Measurements from ENCODE around the gene NFATC1. TPM values are rescaled to one million over a fixed set of nuclear protein-coding genes. Genes with fewer than 3 reads are reported as not detected.

The NFATC1 gene
- total and polyA plus RNA-seq, 2 experiments from 2014 or later, result 7.5 to 9.8 TPM

- Histone ChIP-seq H3K27me3 (replicated peaks; ENCODE audit: insufficient read depth) (no peaks in the 10 kb centered on the region), H2AFZ (no peak overlapping the region), H3K9ac (no peak overlapping the region), H3K4me1 (ENCODE audit: insufficient read depth) (peaks cover 6% of the 10 kb centered on the region; the same call in 1 of the 2 replicates), H3K27ac (no peak overlapping the region), H3K9me3 (ENCODE audit: low read depth) (no peaks in the 10 kb centered on the region), H3F3A (ENCODE audit: insufficient read depth) (no peaks in the 10 kb centered on the region), H4K20me1 (ENCODE audit: insufficient read depth) (no peaks in the 10 kb centered on the region), H3K4me3 (no peak overlapping the region), H3K9me2 (ENCODE audit: insufficient read depth) (no peaks in the 10 kb centered on the region), H3K36me3 (ENCODE audit: low read depth) (no peaks in the 10 kb centered on the region), H3K4me2 (ENCODE audit: unreplicated experiment) (no peak overlapping the region), H3K79me2 (ENCODE audit: insufficient read depth) (no peaks in the 10 kb centered on the region)
- TF ChIP-seq EZH2phosphoT487 (IDR thresholded peaks at IDR 0.05; ENCODE audit: insufficient read depth, low read depth), result no peak
- TF ChIP-seq EZH2 (IDR thresholded peaks at IDR 0.05; ENCODE audit: insufficient read depth, poor library complexity, severe bottlenecking), result no peak
- in situ Hi-C loops (cut with MboI), result no loop called here
- DNase-seq, result no peak
- 91 to 92% methylated on average over 23 to 31 of the region's 31 CpGs for WGBS, 2 experiments (ENCODE audit: low coverage in 1 of 2, low lambda C conversion rate in 2 of 2, missing lambda C conversion rate in 2 of 2)
Observed at GRCh38 chr18:79460481-79461300, 65.0 kb downstream of the NFATC1 start.

GRCh38 chr18:79461627-79462026 lies 65.9 kb downstream of the NFATC1 start:
- Histone ChIP-seq H3K36me3 (ENCODE audit: low read depth) (no peaks in the 10 kb centered on the region), H4K20me1 (ENCODE audit: insufficient read depth) (no peaks in the 10 kb centered on the region), H3K9me3 (ENCODE audit: low read depth) (no peaks in the 10 kb centered on the region), H3K4me2 (ENCODE audit: unreplicated experiment) (no peak overlapping the region), H3K4me3 (no peak overlapping the region), H3K79me2 (ENCODE audit: insufficient read depth) (no peaks in the 10 kb centered on the region), H3K27me3 (replicated peaks; ENCODE audit: insufficient read depth) (no peaks in the 10 kb centered on the region), H3F3A (ENCODE audit: insufficient read depth) (no peaks in the 10 kb centered on the region), H3K9me2 (ENCODE audit: insufficient read depth) (no peaks in the 10 kb centered on the region), H3K27ac (no peak overlapping the region), H2AFZ (no peak overlapping the region), H3K4me1 (ENCODE audit: insufficient read depth) (peaks cover 6% of the 10 kb centered on the region; the same call in 1 of the 2 replicates), H3K9ac (no peak overlapping the region)
- in situ Hi-C loops (cut with MboI), result no loop called here
- WGBS, 2 experiments (ENCODE audit: low coverage in 1 of 2, low lambda C conversion rate in 2 of 2, missing lambda C conversion rate in 2 of 2), result 91 to 92% methylated on average over 19 to 22 of the region's 22 CpGs
- DNase-seq, result no peak
- no peak for TF ChIP-seq EZH2phosphoT487 (IDR thresholded peaks at IDR 0.05; ENCODE audit: insufficient read depth, low read depth)
- no peak for TF ChIP-seq EZH2 (IDR thresholded peaks at IDR 0.05; ENCODE audit: insufficient read depth, poor library complexity, severe bottlenecking)

- H3K79me2 ChIP-seq (ENCODE audit: insufficient read depth), result no peaks in the 10 kb centered on the region
- no peak overlapping the region for H3K4me2 ChIP-seq (ENCODE audit: unreplicated experiment)
- H3K36me3 ChIP-seq (ENCODE audit: low read depth), result no peaks in the 10 kb centered on the region
- DNase-seq, result no peak
- H3K4me3 ChIP-seq, result no peak overlapping the region
- no peak overlapping the region for H3K27ac ChIP-seq
- no peak overlapping the region for H2AFZ ChIP-seq
- TF ChIP-seq EZH2phosphoT487 (IDR thresholded peaks at IDR 0.05; ENCODE audit: insufficient read depth, low read depth) (no peak), EZH2 (IDR thresholded peaks at IDR 0.05; ENCODE audit: insufficient read depth, poor library complexity, severe bottlenecking) (no peak)
- no peaks in the 10 kb centered on the region for H3F3A ChIP-seq (ENCODE audit: insufficient read depth)
- WGBS, 2 experiments (ENCODE audit: low coverage in 1 of 2, low lambda C conversion rate in 2 of 2, missing lambda C conversion rate in 2 of 2), result 89% methylated on average over 25 of the region's 25 CpGs
- H3K4me1 ChIP-seq (ENCODE audit: insufficient read depth), result peaks cover 5% of the 10 kb centered on the region; the same call in 1 of the 2 replicates
- H4K20me1 ChIP-seq (ENCODE audit: insufficient read depth), result no peaks in the 10 kb centered on the region
- in situ Hi-C loops (cut with MboI), result no loop called here
- H3K27me3 ChIP-seq (replicated peaks; ENCODE audit: insufficient read depth), result no peaks in the 10 kb centered on the region
- no peaks in the 10 kb centered on the region for H3K9me3 ChIP-seq (ENCODE audit: low read depth)
- no peaks in the 10 kb centered on the region for H3K9me2 ChIP-seq (ENCODE audit: insufficient read depth)
- H3K9ac ChIP-seq, result no peak overlapping the region
Observed at GRCh38 chr18:79463424-79463960, 67.8 kb downstream of the NFATC1 start.

- Histone ChIP-seq H3F3A (ENCODE audit: insufficient read depth) (no peaks in the 10 kb centered on the region), H3K9ac (no peak overlapping the region), H3K79me2 (ENCODE audit: insufficient read depth) (no peaks in the 10 kb centered on the region), H2AFZ (no peak overlapping the region), H4K20me1 (ENCODE audit: insufficient read depth) (no peaks in the 10 kb centered on the region), H3K9me2 (ENCODE audit: insufficient read depth) (no peaks in the 10 kb centered on the region), H3K4me2 (ENCODE audit: unreplicated experiment) (no peak overlapping the region), H3K9me3 (ENCODE audit: low read depth) (no peaks in the 10 kb centered on the region), H3K4me1 (ENCODE audit: insufficient read depth) (no peaks in the 10 kb centered on the region), H3K27ac (no peak overlapping the region), H3K4me3 (no peak overlapping the region), H3K27me3 (replicated peaks; ENCODE audit: insufficient read depth) (no peaks in the 10 kb centered on the region), H3K36me3 (ENCODE audit: low read depth) (no peaks in the 10 kb centered on the region)
- no peak for DNase-seq
- no peak for TF ChIP-seq EZH2phosphoT487 (IDR thresholded peaks at IDR 0.05; ENCODE audit: insufficient read depth, low read depth)
- no peak for TF ChIP-seq EZH2 (IDR thresholded peaks at IDR 0.05; ENCODE audit: insufficient read depth, poor library complexity, severe bottlenecking)
- WGBS, 2 experiments (ENCODE audit: low coverage in 1 of 2, low lambda C conversion rate in 2 of 2, missing lambda C conversion rate in 2 of 2), result 84% methylated on average over 17 to 26 of the region's 26 CpGs
- in situ Hi-C loops (cut with MboI), result no loop called here
Observed at GRCh38 chr18:79465392-79465991, 69.8 kb downstream of the NFATC1 start.
